H1 (cell line): ENCODE data around the gene RNF187. TPM values are rescaled to one million over a fixed set of nuclear protein-coding genes. Genes with fewer than 3 reads are reported as not detected.

Experiments
- BCL11A ChIP-seq, 2 experiments: IDR thresholded peaks; one replicate each; pipeline ENCODE4 v1.6.1; 2011; ENCODE audit warnings: low read depth in 2 of 2, low read length in 2 of 2, mild to moderate bottlenecking in 2 of 2
- KDM4A ChIP-seq: IDR thresholded peaks from one replicate; pipeline ENCODE4 v1.7.1; 2012; ENCODE audit warnings: low read depth, mild to moderate bottlenecking, moderate library complexity, low read length, inconsistent platforms; ENCODE audit not compliant: severe bottlenecking
- KDM5A ChIP-seq: fragments of 200-600 bp; IDR thresholded peaks from 2 replicates; pipeline ENCODE4 v1.7.1; 2012; ENCODE audit warnings: mild to moderate bottlenecking, low read length, inconsistent platforms, mixed read lengths
- RXRA ChIP-seq: IDR thresholded peaks from 2 replicates; pipeline ENCODE4 v1.6.1; 2011; ENCODE audit warnings: low read depth, mild to moderate bottlenecking, low read length, moderate library complexity; ENCODE audit not compliant: insufficient read depth
- TAF1 ChIP-seq: IDR thresholded peaks from 2 replicates; pipeline ENCODE4 v1.6.1; 2011; ENCODE audit warnings: mild to moderate bottlenecking, low read depth, low read length
- TBP ChIP-seq: IDR thresholded peaks from 2 replicates; pipeline ENCODE4 v1.6.1; 2011; ENCODE audit warnings: low read depth, low read length, improper control_type of control experiment
- polyA plus RNA-seq, 7 experiments: library from polyadenylated mRNA; depleted of rRNA in 3 of 7; stranded (reverse) in 5 of 7; unstranded in 2 of 7; fragments of >200 nt in 5 of 7; fragments of 200-250 nt in 2 of 7; gene quantifications; 1 replicate in 5 of 7; 2 replicates in 1 of 7; 4 replicates in 1 of 7; pipeline versions ENCODE4 v1.2.1 to v1.2.3, GENCODE V29; 2011 to 2013; ENCODE audit warnings: missing spikeins in 2 of 7, mixed read lengths in 2 of 7
- total RNA-seq: library from RNA; stranded (reverse); fragmentation: NEBNext Ultra II Directional; extraction: Animal tissue kit (Norgen Biotek cat#: 25700); gene quantifications from 2 replicates; pipeline ENCODE4 v1.2.1, GENCODE V29; 2021
- TF ChIP-seq, protein P1 (sequence below): fragments of 300-600 bp; sonication (generic); IDR thresholded peaks from 2 replicates; pipeline ENCODE4 v1.7.1; 2012; ENCODE audit warnings: low read length, moderate library complexity, mild to moderate bottlenecking, inconsistent platforms; ENCODE audit not compliant: insufficient replicate concordance

The RNF187 gene
- total and polyA plus RNA-seq, 2 of the 8 experiments (the other 6 are each of a cell fraction or from before 2014, with no cell fraction given): 47.0 to 113 TPM

GRCh38 chr1:228457396-228458176, 29.6 kb upstream of the RNF187 start (continued):
- TF ChIP-seq BCL11A (IDR thresholded peaks at IDR 0.05; ENCODE audit: low read depth in 2 of 2, low read length in 2 of 2) (no peak), TAF1 (peak; percentile 91), RXRA (no peak), KDM4A (peak; percentile 57), TBP (peak; percentile 98), KDM5A (peak; percentile 54; the same call in 1 of the 2 replicates)
- TF ChIP-seq, protein P1, sequence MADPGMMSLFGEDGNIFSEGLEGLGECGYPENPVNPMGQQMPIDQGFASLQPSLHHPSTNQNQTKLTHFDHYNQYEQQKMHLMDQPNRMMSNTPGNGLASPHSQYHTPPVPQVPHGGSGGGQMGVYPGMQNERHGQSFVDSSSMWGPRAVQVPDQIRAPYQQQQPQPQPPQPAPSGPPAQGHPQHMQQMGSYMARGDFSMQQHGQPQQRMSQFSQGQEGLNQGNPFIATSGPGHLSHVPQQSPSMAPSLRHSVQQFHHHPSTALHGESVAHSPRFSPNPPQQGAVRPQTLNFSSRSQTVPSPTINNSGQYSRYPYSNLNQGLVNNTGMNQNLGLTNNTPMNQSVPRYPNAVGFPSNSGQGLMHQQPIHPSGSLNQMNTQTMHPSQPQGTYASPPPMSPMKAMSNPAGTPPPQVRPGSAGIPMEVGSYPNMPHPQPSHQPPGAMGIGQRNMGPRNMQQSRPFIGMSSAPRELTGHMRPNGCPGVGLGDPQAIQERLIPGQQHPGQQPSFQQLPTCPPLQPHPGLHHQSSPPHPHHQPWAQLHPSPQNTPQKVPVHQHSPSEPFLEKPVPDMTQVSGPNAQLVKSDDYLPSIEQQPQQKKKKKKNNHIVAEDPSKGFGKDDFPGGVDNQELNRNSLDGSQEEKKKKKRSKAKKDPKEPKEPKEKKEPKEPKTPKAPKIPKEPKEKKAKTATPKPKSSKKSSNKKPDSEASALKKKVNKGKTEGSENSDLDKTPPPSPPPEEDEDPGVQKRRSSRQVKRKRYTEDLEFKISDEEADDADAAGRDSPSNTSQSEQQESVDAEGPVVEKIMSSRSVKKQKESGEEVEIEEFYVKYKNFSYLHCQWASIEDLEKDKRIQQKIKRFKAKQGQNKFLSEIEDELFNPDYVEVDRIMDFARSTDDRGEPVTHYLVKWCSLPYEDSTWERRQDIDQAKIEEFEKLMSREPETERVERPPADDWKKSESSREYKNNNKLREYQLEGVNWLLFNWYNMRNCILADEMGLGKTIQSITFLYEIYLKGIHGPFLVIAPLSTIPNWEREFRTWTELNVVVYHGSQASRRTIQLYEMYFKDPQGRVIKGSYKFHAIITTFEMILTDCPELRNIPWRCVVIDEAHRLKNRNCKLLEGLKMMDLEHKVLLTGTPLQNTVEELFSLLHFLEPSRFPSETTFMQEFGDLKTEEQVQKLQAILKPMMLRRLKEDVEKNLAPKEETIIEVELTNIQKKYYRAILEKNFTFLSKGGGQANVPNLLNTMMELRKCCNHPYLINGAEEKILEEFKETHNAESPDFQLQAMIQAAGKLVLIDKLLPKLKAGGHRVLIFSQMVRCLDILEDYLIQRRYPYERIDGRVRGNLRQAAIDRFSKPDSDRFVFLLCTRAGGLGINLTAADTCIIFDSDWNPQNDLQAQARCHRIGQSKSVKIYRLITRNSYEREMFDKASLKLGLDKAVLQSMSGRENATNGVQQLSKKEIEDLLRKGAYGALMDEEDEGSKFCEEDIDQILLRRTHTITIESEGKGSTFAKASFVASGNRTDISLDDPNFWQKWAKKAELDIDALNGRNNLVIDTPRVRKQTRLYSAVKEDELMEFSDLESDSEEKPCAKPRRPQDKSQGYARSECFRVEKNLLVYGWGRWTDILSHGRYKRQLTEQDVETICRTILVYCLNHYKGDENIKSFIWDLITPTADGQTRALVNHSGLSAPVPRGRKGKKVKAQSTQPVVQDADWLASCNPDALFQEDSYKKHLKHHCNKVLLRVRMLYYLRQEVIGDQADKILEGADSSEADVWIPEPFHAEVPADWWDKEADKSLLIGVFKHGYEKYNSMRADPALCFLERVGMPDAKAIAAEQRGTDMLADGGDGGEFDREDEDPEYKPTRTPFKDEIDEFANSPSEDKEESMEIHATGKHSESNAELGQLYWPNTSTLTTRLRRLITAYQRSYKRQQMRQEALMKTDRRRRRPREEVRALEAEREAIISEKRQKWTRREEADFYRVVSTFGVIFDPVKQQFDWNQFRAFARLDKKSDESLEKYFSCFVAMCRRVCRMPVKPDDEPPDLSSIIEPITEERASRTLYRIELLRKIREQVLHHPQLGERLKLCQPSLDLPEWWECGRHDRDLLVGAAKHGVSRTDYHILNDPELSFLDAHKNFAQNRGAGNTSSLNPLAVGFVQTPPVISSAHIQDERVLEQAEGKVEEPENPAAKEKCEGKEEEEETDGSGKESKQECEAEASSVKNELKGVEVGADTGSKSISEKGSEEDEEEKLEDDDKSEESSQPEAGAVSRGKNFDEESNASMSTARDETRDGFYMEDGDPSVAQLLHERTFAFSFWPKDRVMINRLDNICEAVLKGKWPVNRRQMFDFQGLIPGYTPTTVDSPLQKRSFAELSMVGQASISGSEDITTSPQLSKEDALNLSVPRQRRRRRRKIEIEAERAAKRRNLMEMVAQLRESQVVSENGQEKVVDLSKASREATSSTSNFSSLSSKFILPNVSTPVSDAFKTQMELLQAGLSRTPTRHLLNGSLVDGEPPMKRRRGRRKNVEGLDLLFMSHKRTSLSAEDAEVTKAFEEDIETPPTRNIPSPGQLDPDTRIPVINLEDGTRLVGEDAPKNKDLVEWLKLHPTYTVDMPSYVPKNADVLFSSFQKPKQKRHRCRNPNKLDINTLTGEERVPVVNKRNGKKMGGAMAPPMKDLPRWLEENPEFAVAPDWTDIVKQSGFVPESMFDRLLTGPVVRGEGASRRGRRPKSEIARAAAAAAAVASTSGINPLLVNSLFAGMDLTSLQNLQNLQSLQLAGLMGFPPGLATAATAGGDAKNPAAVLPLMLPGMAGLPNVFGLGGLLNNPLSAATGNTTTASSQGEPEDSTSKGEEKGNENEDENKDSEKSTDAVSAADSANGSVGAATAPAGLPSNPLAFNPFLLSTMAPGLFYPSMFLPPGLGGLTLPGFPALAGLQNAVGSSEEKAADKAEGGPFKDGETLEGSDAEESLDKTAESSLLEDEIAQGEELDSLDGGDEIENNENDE: no peak
